ENCODE data around the gene CUL4A.

- TF ChIP-seq ZNF747 (tag by site-specific recombination; IDR thresholded peaks at IDR 0.05), result no peak
- no peak for TF ChIP-seq ZNF23 (tag by site-specific recombination; IDR thresholded peaks at IDR 0.05; ENCODE audit: borderline replicate concordance)
- TF ChIP-seq CTCF (tag by site-specific recombination; IDR thresholded peaks at IDR 0.05), result no peak
- TF ChIP-seq ZXDB (tag by site-specific recombination; IDR thresholded peaks at IDR 0.05), result no peak
- TF ChIP-seq ZNF544 (tag by site-specific recombination; IDR thresholded peaks at IDR 0.05), result no peak
- no peak for TF ChIP-seq REST (tag by site-specific recombination; IDR thresholded peaks at IDR 0.05)
- no peak for TF ChIP-seq ZNF394 (tag by site-specific recombination; IDR thresholded peaks at IDR 0.05; ENCODE audit: borderline replicate concordance)
Observed at GRCh38 chr13:113220877-113221276, 11.5 kb downstream of the CUL4A start.
